GM19023 (cell line): ENCODE data around the gene MRPL23.

Experiments used
- ATAC-seq: cut with Tn5 transposase; IDR thresholded peaks from one replicate; pipeline ENCODE4 v1.9.1; 2021; ENCODE audit warnings: mild to moderate bottlenecking, moderate library complexity; ENCODE audit not compliant: unreplicated experiment

The MRPL23 gene

GRCh38 chr11:1952806-1953482 lies 5.8 kb downstream of the MRPL23 start:
- no peak for ATAC-seq

GRCh38 chr11:1953489-1954266 lies 6.5 kb downstream of the MRPL23 start:
- no peak for ATAC-seq

GRCh38 chr11:1958367-1958766 lies 11.2 kb downstream of the MRPL23 start:
- no peak for ATAC-seq

GRCh38 chr11:1959786-1960185 lies 12.7 kb downstream of the MRPL23 start:
- ATAC-seq, result no peak

GRCh38 chr11:1963864-1964263 lies 16.7 kb downstream of the MRPL23 start:
- ATAC-seq, result no peak

- no peak for ATAC-seq
Measured at GRCh38 chr11:1964348-1964747, 17.2 kb downstream of the MRPL23 start.

- no peak for ATAC-seq
Measured at GRCh38 chr11:1964955-1965354, 17.8 kb downstream of the MRPL23 start.

- ATAC-seq, result no peak
Measured at GRCh38 chr11:1966531-1966930, 19.4 kb downstream of the MRPL23 start.

GRCh38 chr11:1967641-1968225 lies 20.6 kb downstream of the MRPL23 start:
- ATAC-seq, result no peak

GRCh38 chr11:1968454-1969002 lies 21.4 kb downstream of the MRPL23 start:
- ATAC-seq, result no peak

- ATAC-seq, result no peak
Measured at GRCh38 chr11:1969035-1969434, 21.9 kb downstream of the MRPL23 start.

- ATAC-seq, result no peak
Measured at GRCh38 chr11:1969776-1970175, 22.6 kb downstream of the MRPL23 start.

GRCh38 chr11:1970956-1971355 lies 23.8 kb downstream of the MRPL23 start:
- no peak for ATAC-seq

GRCh38 chr11:1975185-1975584 lies 28.1 kb downstream of the MRPL23 start:
- no peak for ATAC-seq

- ATAC-seq, result no peak
Measured at GRCh38 chr11:1978720-1979473, 31.8 kb downstream of the MRPL23 start.

GRCh38 chr11:1979607-1980006 lies 32.5 kb downstream of the MRPL23 start:
- ATAC-seq, result no peak

- no peak for ATAC-seq
Measured at GRCh38 chr11:1982873-1983600, 35.9 kb downstream of the MRPL23 start.

GRCh38 chr11:1983601-1983961 lies 36.4 kb downstream of the MRPL23 start:
- ATAC-seq, result no peak

GRCh38 chr11:1987024-1987423 lies 39.9 kb downstream of the MRPL23 start:
- no peak for ATAC-seq

GRCh38 chr11:1988174-1988573 lies 41.0 kb downstream of the MRPL23 start:
- no peak for ATAC-seq
